GM23338 (cell line): ENCODE data around the gene TPRKB.

Experiments used
- CREB1 ChIP-seq: fragments of 250-450 bp; sonication (Bioruptor Pico); IDR thresholded peaks from 2 replicates; pipeline ENCODE4 v1.5.0; 2020; ENCODE audit warnings: low read depth, mild to moderate bottlenecking, moderate library complexity
- CTCF ChIP-seq, 2 experiments: fragments of 200-600 bp in 1 of 2; sonication (generic) in 1 of 2; conservative IDR thresholded peaks; 2 replicates each; pipeline versions ENCODE4 v1.5.1 to v1.6.1; 2016 to 2017; ENCODE audit warnings: antibody characterized with exemption in 2 of 2, low read depth in 2 of 2, mild to moderate bottlenecking in 2 of 2, moderate library complexity in 1 of 2
- ETS1 ChIP-seq: IDR thresholded peaks from 2 replicates; pipeline ENCODE4 v1.6.1; 2016; ENCODE audit warnings: antibody characterized with exemption
- EZH2 ChIP-seq: fragments of 200-600 bp; sonication (generic); IDR thresholded peaks from one replicate; pipeline ENCODE4 v1.8.0; 2017; ENCODE audit warnings: antibody characterized with exemption, mild to moderate bottlenecking, low read depth; ENCODE audit not compliant: unreplicated experiment
- EZH2phosphoT487 ChIP-seq: fragments of 200-600 bp; sonication (generic); IDR thresholded peaks from one replicate; pipeline ENCODE4 v1.8.1; 2018; ENCODE audit warnings: antibody characterized with exemption; ENCODE audit not compliant: unreplicated experiment
- JUNB ChIP-seq: IDR thresholded peaks from one replicate; pipeline ENCODE4 v1.6.1; 2016; ENCODE audit warnings: antibody characterized with exemption; ENCODE audit not compliant: unreplicated experiment
- NANOG ChIP-seq: IDR thresholded peaks from 2 replicates; pipeline ENCODE4 v1.6.1; 2016; ENCODE audit warnings: antibody characterized with exemption, borderline replicate concordance
- POLR2AphosphoS5 ChIP-seq: IDR thresholded peaks from 2 replicates; pipeline ENCODE4 v1.6.1; 2016; ENCODE audit warnings: antibody characterized with exemption, low read depth
- REST ChIP-seq: IDR thresholded peaks from one replicate; pipeline ENCODE4 v1.6.1; 2018; ENCODE audit warnings: antibody characterized with exemption; ENCODE audit not compliant: unreplicated experiment
- STAT1 ChIP-seq: IDR thresholded peaks from one replicate; pipeline ENCODE4 v1.6.1; 2016; ENCODE audit warnings: antibody characterized with exemption; ENCODE audit not compliant: unreplicated experiment
- ZNF114 ChIP-seq: fragments of 250-450 bp; sonication (Bioruptor Pico); IDR thresholded peaks from 2 replicates; pipeline ENCODE4 v1.5.0; 2020; ENCODE audit warnings: mild to moderate bottlenecking, moderate library complexity
- ZNF331 ChIP-seq: fragments of 250-450 bp; sonication (Bioruptor Pico); IDR thresholded peaks from 2 replicates; pipeline ENCODE4 v1.5.0; 2020; ENCODE audit warnings: low read depth, mild to moderate bottlenecking, moderate library complexity
- ZNF462 ChIP-seq: fragments of 250-450 bp; sonication (Bioruptor Pico); IDR thresholded peaks from 2 replicates; pipeline ENCODE4 v1.5.0; 2020; ENCODE audit warnings: mild to moderate bottlenecking, moderate library complexity

GRCh38 chr2:73707058-73707457 is 30.1 kb downstream of the TPRKB start:
- TF ChIP-seq CTCF (conservative IDR thresholded peaks at IDR 0.05; ENCODE audit: low read depth in 2 of 2) (no peak), POLR2AphosphoS5 (no peak), EZH2phosphoT487 (no peak), ETS1 (no peak), CREB1 (CRISPR knock-in tag) (no peak), EZH2 (no peak), JUNB (no peak), REST (no peak), STAT1 (no peak), ZNF331 (CRISPR knock-in tag) (no peak), ZNF114 (CRISPR knock-in tag) (no peak), ZNF462 (no peak), NANOG (no peak)
